Measurements from ENCODE around the gene BEAN1.
"Not testable (repeated sequence)": the region's sequence is repeated elsewhere in the genome, so short reads cannot be mapped to it uniquely, and the experiment has no call there.

- not testable (repeated sequence) for TF ChIP-seq CTCF (conservative IDR thresholded peaks at IDR 0.05 in 1 of 2, IDR thresholded peaks at IDR 0.05 in 1 of 2; ENCODE audit: low read depth in 1 of 2, low read length in 2 of 2); EZH2 (IDR thresholded peaks at IDR 0.05; ENCODE audit: low read length, missing control alignments)
Measured at GRCh38 chr16:66514391-66514790, 87.3 kb downstream of the BEAN1 start.

All from fibroblast of lung (primary cell).